ENCODE data around the gene RBM20.
"Not testable (repeated sequence)": the region's sequence is repeated elsewhere in the genome, so short reads cannot be mapped to it uniquely, and the experiment has no call there.

Gene RBM20

GRCh38 chr10:110706690-110707098 lies 62.6 kb downstream of the RBM20 start:
- no peak for DNase-seq

- DNase-seq: no peak
These were observed 64.8 kb downstream of the RBM20 start for GRCh38 chr10:110708776-110709443.

- no peak for DNase-seq
These were observed 65.3 kb downstream of the RBM20 start for GRCh38 chr10:110709444-110709828.

DNA sequence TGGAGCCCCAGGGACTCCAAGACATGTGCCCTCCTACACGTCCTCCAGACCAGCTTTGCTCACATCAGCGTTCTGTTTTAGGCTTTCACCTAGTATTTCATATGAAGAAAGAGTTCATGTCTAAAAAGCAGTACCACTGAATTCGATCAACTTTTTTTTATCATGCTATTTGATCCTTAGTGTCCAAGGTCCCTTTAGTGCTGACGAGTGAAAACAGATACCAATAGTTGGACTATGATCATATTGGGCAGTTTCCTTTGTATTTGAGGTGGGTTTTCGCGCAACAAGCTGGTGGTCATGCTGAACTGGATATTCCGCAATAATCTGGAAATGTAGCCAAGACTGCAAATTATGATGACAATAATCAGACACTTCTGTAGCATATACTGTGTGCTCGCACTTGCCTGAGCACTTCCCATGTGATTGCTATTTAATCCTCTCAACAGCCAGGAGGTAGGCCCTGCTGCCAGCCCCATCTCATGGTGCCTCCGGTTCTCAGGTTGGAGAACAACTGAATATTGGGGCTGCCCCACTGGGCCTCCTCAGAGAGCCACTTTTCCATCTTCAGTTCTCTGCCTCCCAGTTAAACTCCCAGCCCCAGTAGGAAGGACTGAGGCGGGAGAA lies 65.9 kb downstream of the RBM20 start:
- no peak for DNase-seq

GRCh38 chr10:110710621-110711020 lies 66.5 kb downstream of the RBM20 start:
- no peak for DNase-seq

GRCh38 chr10:110711382-110711781 lies 67.2 kb downstream of the RBM20 start:
- no peak for DNase-seq

DNA sequence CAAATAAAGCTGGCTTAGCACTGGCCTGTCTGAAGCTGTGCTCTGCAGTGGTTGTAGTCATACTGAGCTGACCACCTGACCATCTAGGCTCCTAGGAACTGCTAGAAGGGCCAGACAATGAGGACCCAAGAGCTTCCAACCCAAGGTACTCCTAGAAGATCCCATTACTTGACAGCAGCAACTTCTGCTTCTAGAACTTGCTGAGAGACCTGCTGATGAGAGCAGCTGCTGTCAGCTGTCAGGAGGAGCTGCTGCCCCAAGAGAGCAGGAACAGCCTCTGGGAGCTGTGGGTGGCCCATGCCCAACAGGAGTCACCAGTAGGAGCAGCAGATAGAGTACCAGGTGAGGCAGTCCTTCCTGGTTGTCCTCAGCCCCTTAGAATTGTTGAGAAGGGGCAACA lies 70.2 kb downstream of the RBM20 start:
- DNase-seq: no peak

- DNase-seq: peak; percentile 24
These were observed 73.8 kb downstream of the RBM20 start for GRCh38 chr10:110717781-110718589.

- no peak for DNase-seq
These were observed 77.4 kb downstream of the RBM20 start for GRCh38 chr10:110721406-110722038.

GRCh38 chr10:110723224-110723891 lies 79.2 kb downstream of the RBM20 start:
- no peak for DNase-seq

- DNase-seq: no peak
These were observed 80.2 kb downstream of the RBM20 start for GRCh38 chr10:110724116-110724921.

GRCh38 chr10:110724937-110725336 lies 80.8 kb downstream of the RBM20 start:
- DNase-seq: no peak

GRCh38 chr10:110725801-110726630 lies 81.9 kb downstream of the RBM20 start:
- peak; percentile 62 for DNase-seq

GRCh38 chr10:110727785-110728184 lies 83.6 kb downstream of the RBM20 start:
- not testable (repeated sequence) for DNase-seq

- DNase-seq: no peak
These were observed 86.4 kb downstream of the RBM20 start for GRCh38 chr10:110730345-110731050.

DNA sequence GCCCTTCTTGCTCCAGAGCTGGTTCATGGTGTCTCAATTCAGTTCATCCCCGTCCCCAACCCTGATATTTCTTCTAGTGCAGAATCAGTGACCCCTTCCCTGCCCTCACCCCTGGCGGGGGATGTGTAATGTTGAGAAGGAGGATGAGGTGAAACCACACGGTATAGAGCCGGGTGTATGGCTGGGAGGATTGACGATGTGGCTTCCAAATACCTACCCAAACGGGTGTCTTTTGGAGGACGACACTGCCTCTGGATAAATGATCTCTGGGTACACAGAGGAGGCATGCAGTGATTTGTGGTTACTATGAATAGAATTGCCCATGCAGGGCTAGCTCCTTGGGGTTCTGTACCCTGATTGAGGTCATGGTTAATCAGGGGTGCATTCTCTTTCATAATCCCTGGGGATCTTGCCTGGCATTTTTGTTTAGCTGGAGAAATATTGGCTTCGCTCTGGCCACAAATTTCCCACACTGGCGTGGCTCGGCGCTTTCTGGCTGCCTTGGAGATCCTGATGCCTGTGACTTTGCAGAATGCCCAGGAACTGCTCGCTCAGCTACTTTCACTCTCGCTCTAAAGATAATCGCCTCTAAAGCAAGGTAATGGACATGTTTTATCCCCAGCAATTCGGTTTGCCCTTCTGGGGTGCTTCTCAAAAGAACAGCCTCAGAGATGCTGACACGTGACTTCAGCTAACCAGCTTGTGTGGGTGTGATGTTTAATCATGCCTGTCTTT lies 89.2 kb downstream of the RBM20 start:
- no peak for DNase-seq

DNA sequence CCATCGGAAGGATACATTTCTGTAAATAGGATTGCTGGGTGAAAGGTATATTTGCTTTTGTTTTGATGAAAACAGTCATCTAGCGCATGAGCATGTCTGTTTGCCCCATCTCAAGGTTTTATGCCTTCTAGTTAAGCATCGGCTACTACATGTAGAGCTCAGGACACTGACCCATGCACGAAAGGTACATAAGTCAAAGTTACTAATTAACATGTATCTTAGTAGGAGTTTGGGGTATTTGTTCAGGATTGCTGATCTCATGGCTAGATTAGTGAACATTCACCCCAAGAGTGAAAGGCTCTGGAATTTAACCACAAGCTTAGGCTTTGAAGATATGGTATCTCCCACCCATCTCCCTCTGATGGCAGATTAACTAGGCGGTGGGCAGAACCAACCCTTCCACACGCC lies 91.5 kb downstream of the RBM20 start:
- DNase-seq: no peak

DNA sequence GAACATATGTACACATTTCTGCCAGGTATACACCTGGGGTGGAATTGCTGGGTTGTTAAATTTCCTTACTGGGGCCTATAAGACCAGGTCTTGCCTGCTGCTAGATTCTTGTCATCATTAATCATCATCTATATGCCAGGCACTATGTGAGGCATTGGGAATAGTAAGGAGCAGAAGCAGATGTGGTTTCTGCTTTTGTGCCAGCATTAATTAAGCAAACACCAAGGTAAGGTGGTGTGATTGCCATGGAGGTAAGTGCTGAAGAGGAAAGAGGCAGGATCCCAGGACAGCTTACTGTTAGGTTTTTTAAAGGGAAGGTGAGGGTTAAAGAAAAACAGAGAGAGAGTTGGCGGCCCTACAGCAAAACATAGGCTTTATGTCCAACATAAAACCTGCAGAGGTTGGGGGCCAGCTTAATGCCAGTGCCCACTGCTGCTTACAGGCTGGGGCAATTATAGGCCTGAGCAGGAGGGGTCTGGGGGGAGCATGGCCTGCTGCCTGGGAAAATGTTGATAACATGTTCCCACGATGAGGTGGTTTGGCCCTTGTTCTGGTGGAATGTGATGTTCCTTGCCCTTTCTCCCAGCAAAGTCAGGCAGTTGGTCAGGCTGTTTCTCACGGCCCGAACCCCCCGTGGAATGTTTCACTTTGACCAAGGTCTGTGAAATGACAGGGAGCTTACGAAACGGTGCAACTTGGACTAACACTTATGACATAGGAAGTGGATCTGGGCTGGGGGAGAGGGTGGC lies 93.9 kb downstream of the RBM20 start:
- no peak for DNase-seq

DNA sequence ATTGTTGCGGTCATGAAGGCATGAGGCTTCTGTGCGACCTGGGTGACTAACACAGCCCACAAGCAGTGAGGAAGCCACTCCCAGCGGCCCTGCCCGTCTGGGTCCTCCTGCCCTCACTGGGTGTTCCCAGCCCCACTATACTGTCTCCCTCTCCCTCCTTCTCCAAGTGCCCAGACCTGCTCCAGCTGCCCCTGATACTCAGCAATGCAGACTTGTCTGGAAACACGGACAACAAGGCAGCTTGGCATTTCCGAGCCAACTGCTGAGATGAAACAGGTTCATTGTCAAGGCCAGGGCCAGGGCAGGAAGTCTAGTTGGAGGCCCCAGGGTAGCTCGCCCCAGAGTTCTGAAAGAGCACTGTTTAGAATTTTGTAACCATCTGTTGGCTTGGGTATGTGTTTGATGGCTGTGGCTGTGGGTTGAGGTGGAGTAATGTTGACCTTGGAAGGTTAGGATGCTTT lies 95.7 kb downstream of the RBM20 start:
- DNase-seq: no peak

All from NCI-H1694 treated with DMSO at 0.1 percent for 48 hours (cell line).